Tibial artery (tissue), 4 donors: ENCODE data around the gene NPPC.
A peak's percentile ranks its signal among the peaks of the same experiment; 100 is the strongest.

Experiments
- DNase-seq, 2 donors: peaks; one replicate each; pipeline ENCODE4 v3.0.0-alpha.2; 2019
- H3K27ac ChIP-seq, 2 donors: fragments of 200-600 bp; sonication (generic) in 1 of 2; 1 replicate in 1 of 2; 2 replicates in 1 of 2; pipeline ENCODE4 v1.5.1; 2018 to 2019; ENCODE audit warnings: mild to moderate bottlenecking in 1 of 2
- H3K27me3 ChIP-seq, 2 donors: fragments of 200-600 bp; sonication (generic) in 1 of 2; one replicate each; pipeline versions ENCODE4 v1.5.1 to v1.6.0; 2016 to 2019
- H3K36me3 ChIP-seq, 3 donors: fragments of 200-600 bp; sonication (generic) in 2 of 3; one replicate each; pipeline ENCODE4 v1.5.1; 2016 to 2019; ENCODE audit warnings: mild to moderate bottlenecking in 2 of 3
- H3K4me1 ChIP-seq, 4 donors: fragments of 200-600 bp; sonication (generic) in 2 of 4; 1 replicate in 3 of 4; 2 replicates in 1 of 4; pipeline ENCODE4 v1.5.1; 2016 to 2019
- H3K4me3 ChIP-seq, 2 donors: fragments of 200-600 bp; sonication (generic) in 1 of 2; 1 replicate in 1 of 2; 2 replicates in 1 of 2; pipeline ENCODE4 v1.5.1; 2018 to 2019; ENCODE audit warnings: mild to moderate bottlenecking in 2 of 2
- H3K9me3 ChIP-seq, 3 donors: fragments of 200-600 bp; sonication (generic) in 1 of 3; one replicate each; pipeline ENCODE4 v1.5.1; 2016 to 2019
- intact Hi-C: fragments of 100-400 bp; cut with DNase I; formaldehyde crosslinking; loops from one replicate; pipeline ENCODE4 v1.15.0; 2023; ENCODE audit warnings: low total_unique reads
- TF ChIP-seq, protein P1 (sequence below), 2 experiments: fragments of 200-600 bp in 1 of 2; fragments of 450-650 bp in 1 of 2; IDR thresholded peaks; one replicate each; pipeline ENCODE4 v1.5.1; 2017 to 2019; ENCODE audit warnings: antibody characterized with exemption in 2 of 2, mild to moderate bottlenecking in 1 of 2, moderate library complexity in 1 of 2

The NPPC gene

DNA sequence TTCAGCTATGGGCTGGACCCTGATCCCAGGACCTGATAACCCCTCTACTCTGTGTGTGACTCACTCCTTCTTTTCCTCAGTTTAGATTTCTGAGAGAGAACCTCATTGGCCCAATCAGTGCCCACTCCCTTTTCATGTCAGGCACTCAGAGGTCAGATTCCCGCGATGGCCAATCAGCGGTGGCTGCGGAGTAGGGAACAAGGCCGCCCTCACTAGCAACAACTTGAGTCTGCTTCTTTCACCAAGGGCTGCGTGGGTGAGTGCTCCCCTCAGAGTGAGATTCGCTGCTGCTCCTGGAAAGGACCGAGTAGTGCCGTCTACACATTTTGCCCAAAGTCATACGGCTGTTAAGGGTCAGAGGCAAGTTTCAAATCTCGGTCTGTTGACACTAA is 34.7 kb downstream of the NPPC start:
- peak in 1 of 2 donors; percentile 34 for DNase-seq
- Histone ChIP-seq H3K27ac (no peak overlapping the region), H3K9me3 (no peaks in the 10 kb centered on the region), H3K36me3 (no peaks in the 10 kb centered on the region), H3K4me1 (no peaks in the 10 kb centered on the region), H3K27me3 (peaks cover 0 to 15% of the 10 kb centered on the region in 2 donors), H3K4me3 (no peak overlapping the region)
- TF ChIP-seq, protein P1, sequence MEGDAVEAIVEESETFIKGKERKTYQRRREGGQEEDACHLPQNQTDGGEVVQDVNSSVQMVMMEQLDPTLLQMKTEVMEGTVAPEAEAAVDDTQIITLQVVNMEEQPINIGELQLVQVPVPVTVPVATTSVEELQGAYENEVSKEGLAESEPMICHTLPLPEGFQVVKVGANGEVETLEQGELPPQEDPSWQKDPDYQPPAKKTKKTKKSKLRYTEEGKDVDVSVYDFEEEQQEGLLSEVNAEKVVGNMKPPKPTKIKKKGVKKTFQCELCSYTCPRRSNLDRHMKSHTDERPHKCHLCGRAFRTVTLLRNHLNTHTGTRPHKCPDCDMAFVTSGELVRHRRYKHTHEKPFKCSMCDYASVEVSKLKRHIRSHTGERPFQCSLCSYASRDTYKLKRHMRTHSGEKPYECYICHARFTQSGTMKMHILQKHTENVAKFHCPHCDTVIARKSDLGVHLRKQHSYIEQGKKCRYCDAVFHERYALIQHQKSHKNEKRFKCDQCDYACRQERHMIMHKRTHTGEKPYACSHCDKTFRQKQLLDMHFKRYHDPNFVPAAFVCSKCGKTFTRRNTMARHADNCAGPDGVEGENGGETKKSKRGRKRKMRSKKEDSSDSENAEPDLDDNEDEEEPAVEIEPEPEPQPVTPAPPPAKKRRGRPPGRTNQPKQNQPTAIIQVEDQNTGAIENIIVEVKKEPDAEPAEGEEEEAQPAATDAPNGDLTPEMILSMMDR (IDR thresholded peaks at IDR 0.05): no peak
- intact Hi-C loops: no loop called here

DNA sequence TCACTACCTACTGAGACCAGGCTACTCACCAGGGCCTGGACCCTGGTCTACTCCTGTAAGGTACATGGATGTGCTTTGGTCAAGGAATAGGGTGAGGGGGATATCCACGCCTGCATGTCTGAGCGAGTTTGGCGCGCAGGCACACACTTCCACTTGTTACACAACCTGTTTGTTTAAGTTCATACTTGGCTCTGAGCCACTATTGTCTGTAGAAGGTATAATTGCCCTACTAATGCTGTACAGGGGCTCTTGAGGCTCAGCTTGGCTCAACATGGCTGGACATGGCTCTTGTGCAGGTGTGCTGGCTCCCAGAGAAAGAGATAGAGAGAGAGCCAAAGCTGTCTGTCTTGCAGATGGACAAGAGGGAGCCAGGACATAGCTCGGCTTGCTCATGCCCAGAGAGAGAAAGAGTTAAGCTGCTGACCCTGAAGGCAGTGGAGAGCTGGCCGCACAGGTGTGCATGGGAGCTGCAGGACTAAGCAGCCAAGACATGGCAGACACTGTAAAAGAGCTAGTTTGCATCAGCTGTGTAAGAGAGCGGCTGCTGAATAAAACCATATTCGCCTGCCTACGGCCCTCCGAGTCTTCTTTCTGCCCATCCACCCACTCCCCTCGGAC is 35.2 kb downstream of the NPPC start:
- Histone ChIP-seq H3K27ac (no peak overlapping the region), H3K4me1 (no peaks in the 10 kb centered on the region), H3K36me3 (no peaks in the 10 kb centered on the region), H3K27me3 (peaks cover 0 to 20% of the 10 kb centered on the region in 2 donors), H3K4me3 (no peak overlapping the region), H3K9me3 (peaks cover 0 to 4% (median 0%) of the 10 kb centered on the region in 3 donors)
- TF ChIP-seq, protein P1 (IDR thresholded peaks at IDR 0.05): no peak
- intact Hi-C loops: no loop called here
- DNase-seq: peak in 1 of 2 donors; percentile 32

DNA sequence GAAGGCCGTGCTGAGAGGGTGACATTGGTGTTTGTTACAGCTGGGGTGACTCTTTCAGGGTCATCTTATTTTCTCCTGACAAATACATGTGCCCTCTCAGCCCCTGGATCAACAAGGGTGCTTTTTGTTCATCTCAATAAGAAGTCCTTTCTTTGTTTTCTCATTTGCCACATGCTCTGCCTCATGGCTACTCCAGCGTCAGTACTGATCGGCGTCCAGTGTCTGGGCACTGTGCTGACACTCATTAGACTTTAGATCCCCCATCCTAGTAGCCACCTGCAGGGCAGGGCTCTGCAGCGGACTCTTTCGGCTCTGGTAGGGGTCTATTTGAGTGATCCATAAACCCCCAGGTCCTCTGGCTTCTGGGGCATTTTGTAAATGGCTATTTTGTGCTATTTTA is 38.4 kb downstream of the NPPC start:
- TF ChIP-seq, protein P1 (IDR thresholded peaks at IDR 0.05): no peak
- Histone ChIP-seq H3K4me3 (no peak overlapping the region), H3K27ac (no peak overlapping the region), H3K27me3 (peaks cover 0 to 39% of the 10 kb centered on the region in 2 donors), H3K4me1 (peaks cover 0 to 7% (median 0%) of the 10 kb centered on the region in 4 donors), H3K9me3 (peaks cover 0 to 6% (median 0%) of the 10 kb centered on the region in 3 donors), H3K36me3 (no peaks in the 10 kb centered on the region)
- no peak for DNase-seq
- intact Hi-C loops: no loop called here

DNA sequence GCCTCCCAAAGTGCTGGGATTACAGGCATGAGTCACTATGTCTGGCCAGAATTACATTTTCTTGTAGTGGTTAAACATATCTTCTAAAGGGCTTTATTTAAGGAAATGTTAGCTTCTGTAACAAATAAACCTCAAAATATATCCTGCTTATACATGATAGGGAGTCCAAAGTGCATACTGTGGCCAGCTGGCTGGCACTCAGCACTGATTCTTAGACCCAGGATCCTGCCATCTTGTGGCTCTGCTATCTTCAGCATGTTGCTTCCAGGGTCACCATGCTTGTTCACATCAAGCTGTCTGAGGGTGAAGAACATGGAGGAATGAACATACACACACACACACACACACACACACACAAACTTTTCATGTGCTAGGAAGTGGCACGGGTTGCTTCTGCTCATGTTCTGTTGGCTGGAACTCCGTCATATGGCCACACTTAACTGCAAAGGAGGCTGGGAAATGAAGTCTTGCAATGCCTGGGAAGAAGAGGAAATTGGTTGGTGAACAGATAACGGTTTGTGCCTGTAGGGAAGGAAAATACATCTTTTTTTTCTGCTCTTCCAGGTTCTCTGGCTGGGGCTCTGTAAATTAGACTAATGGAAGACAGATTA is 40.0 kb downstream of the NPPC start:
- Histone ChIP-seq H3K27me3 (peaks cover 0 to 46% of the 10 kb centered on the region in 2 donors), H3K4me1 (peaks cover 0 to 7% (median 0%) of the 10 kb centered on the region in 4 donors), H3K4me3 (no peak overlapping the region), H3K27ac (no peak overlapping the region), H3K9me3 (peaks cover 0 to 6% (median 0%) of the 10 kb centered on the region in 3 donors), H3K36me3 (no peaks in the 10 kb centered on the region)
- TF ChIP-seq, protein P1 (IDR thresholded peaks at IDR 0.05): no peak
- no peak for DNase-seq
- intact Hi-C loops: no loop called here

DNA sequence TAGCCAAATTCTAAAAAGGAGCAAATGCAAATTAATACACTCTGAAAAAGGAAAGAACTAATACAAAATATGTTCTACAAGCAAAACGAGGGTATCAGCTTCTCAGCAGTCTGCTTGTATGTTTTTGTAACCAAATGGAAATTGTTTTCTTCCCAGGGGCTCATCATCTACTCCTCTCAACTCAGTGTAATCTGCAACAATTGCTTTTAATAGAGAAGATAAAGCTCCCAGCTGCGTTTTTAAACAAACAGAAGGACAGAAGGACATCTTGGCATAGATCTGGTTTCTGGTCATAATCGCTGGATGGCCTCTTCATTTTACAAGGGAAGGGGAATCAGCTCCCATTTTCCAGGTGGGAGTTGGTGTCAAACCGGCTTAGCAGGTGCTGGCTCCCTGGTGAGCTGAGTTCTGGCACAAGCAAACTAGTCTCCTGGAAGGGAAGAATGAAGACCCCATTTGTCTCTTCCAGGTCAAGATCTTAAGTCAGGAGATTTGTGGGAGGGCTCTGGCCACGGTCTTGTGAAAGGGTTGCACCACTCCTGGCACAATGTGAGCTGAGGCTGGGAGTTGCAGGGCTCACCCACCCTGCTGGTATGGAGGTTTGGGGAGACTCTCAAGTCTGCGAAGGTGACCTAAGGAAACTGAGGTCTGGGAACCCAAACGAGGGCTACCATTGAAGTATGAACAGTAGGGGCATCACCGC is 41.6 kb downstream of the NPPC start:
- Histone ChIP-seq H3K36me3 (no peaks in the 10 kb centered on the region), H3K4me1 (peaks cover 0 to 7% (median 0%) of the 10 kb centered on the region in 4 donors), H3K4me3 (no peak overlapping the region), H3K27ac (no peak overlapping the region), H3K27me3 (peaks cover 0 to 41% of the 10 kb centered on the region in 2 donors), H3K9me3 (peaks cover 0 to 6% (median 0%) of the 10 kb centered on the region in 3 donors)
- intact Hi-C loops: no loop called here
- TF ChIP-seq, protein P1 (IDR thresholded peaks at IDR 0.05): no peak
- no peak for DNase-seq
